SK-N-SH treated with all-trans-retinoic acid at 6 μM for 48 hours (cell line): ENCODE data around the gene MAGEB3.
"Not testable (repeated sequence)": the region's sequence is repeated elsewhere in the genome, so short reads cannot be mapped to it uniquely, and the experiment has no call there.

Experiments
- ATAC-seq: fragments of 200-7000 bp; cut with Tn5 transposase; 3 replicates; pipeline ENCODE4 v1.9.1; 2020; ENCODE audit warnings: mild to moderate bottlenecking, moderate library complexity
- ARNTL ChIP-seq: fragments of 450-650 bp; formaldehyde crosslinking; IDR thresholded peaks from 2 replicates; pipeline ENCODE4 v1.5.0; 2020; ENCODE audit warnings: low read depth, mild to moderate bottlenecking, moderate library complexity, borderline replicate concordance
- CSDC2 ChIP-seq: fragments of 250-450 bp; sonication (Bioruptor Pico); IDR thresholded peaks from 2 replicates; pipeline ENCODE4 v1.5.0; 2020; ENCODE audit warnings: mild to moderate bottlenecking, moderate library complexity
- ESRRG ChIP-seq: fragments of 250-450 bp; sonication (Bioruptor Pico); IDR thresholded peaks from 2 replicates; pipeline ENCODE4 v1.6.1; 2021; ENCODE audit warnings: mild to moderate bottlenecking
- GLIS3 ChIP-seq: fragments of 250-450 bp; sonication (Bioruptor Pico); IDR thresholded peaks from 2 replicates; pipeline ENCODE4 v1.5.0; 2020; ENCODE audit warnings: mild to moderate bottlenecking, moderate library complexity
- OSR1 ChIP-seq: fragments of 250-450 bp; sonication (Bioruptor Pico); IDR thresholded peaks from 2 replicates; pipeline ENCODE4 v1.8.0; 2022; ENCODE audit warnings: moderate library complexity, mild to moderate bottlenecking, inconsistent platforms
- RARB ChIP-seq: fragments of 250-450 bp; sonication (Bioruptor Pico); IDR thresholded peaks from 2 replicates; pipeline ENCODE4 v1.8.0; 2021; ENCODE audit warnings: mild to moderate bottlenecking, moderate library complexity
- SNAI2 ChIP-seq: fragments of 250-450 bp; sonication (Bioruptor Pico); IDR thresholded peaks from 2 replicates; pipeline ENCODE4 v1.5.0; 2020; ENCODE audit warnings: mild to moderate bottlenecking, moderate library complexity
- TCF4 ChIP-seq: fragments of 250-450 bp; sonication (Bioruptor Pico); IDR thresholded peaks from 2 replicates; pipeline ENCODE4 v1.8.0; 2021; ENCODE audit warnings: mild to moderate bottlenecking, moderate library complexity, borderline replicate concordance
- TOX ChIP-seq: fragments of 250-450 bp; sonication (Bioruptor Pico); IDR thresholded peaks from 2 replicates; pipeline ENCODE4 v1.8.0; 2021; ENCODE audit warnings: mild to moderate bottlenecking, moderate library complexity, borderline replicate concordance
- ZC3H10 ChIP-seq: fragments of 250-450 bp; sonication (Bioruptor Pico); IDR thresholded peaks from 2 replicates; pipeline ENCODE4 v1.5.1; 2021; ENCODE audit warnings: mild to moderate bottlenecking, moderate library complexity
- ZFP3 ChIP-seq: fragments of 250-450 bp; sonication (Bioruptor Pico); IDR thresholded peaks from 2 replicates; pipeline ENCODE4 v1.5.0; 2020; ENCODE audit warnings: mild to moderate bottlenecking, moderate library complexity
- ZFP30 ChIP-seq: fragments of 450-650 bp; formaldehyde crosslinking; IDR thresholded peaks from 2 replicates; pipeline ENCODE4 v1.5.0; 2022; ENCODE audit warnings: mild to moderate bottlenecking, moderate library complexity
- ZNF565 ChIP-seq: fragments of 450-650 bp; formaldehyde crosslinking; conservative IDR thresholded peaks from 2 replicates; pipeline ENCODE4 v1.5.0; 2020; ENCODE audit warnings: low read depth, mild to moderate bottlenecking, moderate library complexity
- ZNF70 ChIP-seq: fragments of 450-650 bp; formaldehyde crosslinking; IDR thresholded peaks from 2 replicates; pipeline ENCODE4 v1.5.0; 2020; ENCODE audit warnings: mild to moderate bottlenecking, moderate library complexity
- ZNF8 ChIP-seq: fragments of 450-650 bp; formaldehyde crosslinking; IDR thresholded peaks from 2 replicates; pipeline ENCODE4 v1.5.0; 2020; ENCODE audit warnings: mild to moderate bottlenecking, moderate library complexity
- TF ChIP-seq, protein P1 (sequence below): fragments of 250-450 bp; sonication (Bioruptor Pico); IDR thresholded peaks from 2 replicates; pipeline ENCODE4 v1.5.0; 2020; ENCODE audit warnings: mild to moderate bottlenecking, moderate library complexity
- TF ChIP-seq, protein P2 (sequence below): fragments of 250-450 bp; sonication (Bioruptor Pico); IDR thresholded peaks from 2 replicates; pipeline ENCODE4 v1.5.1; 2020; ENCODE audit warnings: low read depth, mild to moderate bottlenecking, moderate library complexity
- TF ChIP-seq, protein P3 (sequence below): fragments of 250-450 bp; sonication (Bioruptor Pico); IDR thresholded peaks from 2 replicates; pipeline ENCODE4 v1.8.0; 2021; ENCODE audit warnings: low read depth, mild to moderate bottlenecking, moderate library complexity, borderline replicate concordance
- TF ChIP-seq, protein P4 (sequence below): fragments of 250-450 bp; sonication (Bioruptor Pico); IDR thresholded peaks from 2 replicates; pipeline ENCODE4 v1.8.0; 2020; ENCODE audit warnings: mild to moderate bottlenecking, moderate library complexity, borderline replicate concordance

The MAGEB3 gene

DNA sequence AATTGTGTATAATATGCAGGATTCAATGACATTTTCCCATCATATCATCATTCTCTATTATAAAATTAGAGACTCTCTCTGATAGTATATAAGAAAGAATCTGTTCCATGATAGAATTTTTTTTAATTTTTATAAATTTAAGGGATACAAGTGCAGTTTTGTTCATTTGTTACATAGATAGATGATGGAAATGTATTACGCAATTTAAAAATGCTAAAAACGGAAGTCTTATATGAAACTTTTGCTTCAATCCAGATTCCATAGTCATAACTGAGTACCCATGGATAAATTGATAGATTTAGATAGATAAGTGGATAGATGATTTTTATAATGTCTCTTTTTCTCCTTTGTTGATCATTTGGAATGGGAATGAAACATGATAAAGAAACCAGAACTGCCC, 40.0 kb upstream of the MAGEB3 start (continued):
- TF ChIP-seq, protein P1, sequence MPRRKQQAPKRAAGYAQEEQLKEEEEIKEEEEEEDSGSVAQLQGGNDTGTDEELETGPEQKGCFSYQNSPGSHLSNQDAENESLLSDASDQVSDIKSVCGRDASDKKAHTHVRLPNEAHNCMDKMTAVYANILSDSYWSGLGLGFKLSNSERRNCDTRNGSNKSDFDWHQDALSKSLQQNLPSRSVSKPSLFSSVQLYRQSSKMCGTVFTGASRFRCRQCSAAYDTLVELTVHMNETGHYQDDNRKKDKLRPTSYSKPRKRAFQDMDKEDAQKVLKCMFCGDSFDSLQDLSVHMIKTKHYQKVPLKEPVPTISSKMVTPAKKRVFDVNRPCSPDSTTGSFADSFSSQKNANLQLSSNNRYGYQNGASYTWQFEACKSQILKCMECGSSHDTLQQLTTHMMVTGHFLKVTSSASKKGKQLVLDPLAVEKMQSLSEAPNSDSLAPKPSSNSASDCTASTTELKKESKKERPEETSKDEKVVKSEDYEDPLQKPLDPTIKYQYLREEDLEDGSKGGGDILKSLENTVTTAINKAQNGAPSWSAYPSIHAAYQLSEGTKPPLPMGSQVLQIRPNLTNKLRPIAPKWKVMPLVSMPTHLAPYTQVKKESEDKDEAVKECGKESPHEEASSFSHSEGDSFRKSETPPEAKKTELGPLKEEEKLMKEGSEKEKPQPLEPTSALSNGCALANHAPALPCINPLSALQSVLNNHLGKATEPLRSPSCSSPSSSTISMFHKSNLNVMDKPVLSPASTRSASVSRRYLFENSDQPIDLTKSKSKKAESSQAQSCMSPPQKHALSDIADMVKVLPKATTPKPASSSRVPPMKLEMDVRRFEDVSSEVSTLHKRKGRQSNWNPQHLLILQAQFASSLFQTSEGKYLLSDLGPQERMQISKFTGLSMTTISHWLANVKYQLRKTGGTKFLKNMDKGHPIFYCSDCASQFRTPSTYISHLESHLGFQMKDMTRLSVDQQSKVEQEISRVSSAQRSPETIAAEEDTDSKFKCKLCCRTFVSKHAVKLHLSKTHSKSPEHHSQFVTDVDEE (CRISPR knock-in tag) = no peak
- TF ChIP-seq ZNF70 (no peak), RARB (no peak)
- TF ChIP-seq, protein P2, sequence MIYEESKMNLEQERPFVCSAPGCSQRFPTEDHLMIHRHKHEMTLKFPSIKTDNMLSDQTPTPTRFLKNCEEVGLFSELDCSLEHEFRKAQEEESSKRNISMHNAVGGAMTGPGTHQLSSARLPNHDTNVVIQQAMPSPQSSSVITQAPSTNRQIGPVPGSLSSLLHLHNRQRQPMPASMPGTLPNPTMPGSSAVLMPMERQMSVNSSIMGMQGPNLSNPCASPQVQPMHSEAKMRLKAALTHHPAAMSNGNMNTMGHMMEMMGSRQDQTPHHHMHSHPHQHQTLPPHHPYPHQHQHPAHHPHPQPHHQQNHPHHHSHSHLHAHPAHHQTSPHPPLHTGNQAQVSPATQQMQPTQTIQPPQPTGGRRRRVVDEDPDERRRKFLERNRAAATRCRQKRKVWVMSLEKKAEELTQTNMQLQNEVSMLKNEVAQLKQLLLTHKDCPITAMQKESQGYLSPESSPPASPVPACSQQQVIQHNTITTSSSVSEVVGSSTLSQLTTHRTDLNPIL (CRISPR knock-in tag) = no peak

DNA sequence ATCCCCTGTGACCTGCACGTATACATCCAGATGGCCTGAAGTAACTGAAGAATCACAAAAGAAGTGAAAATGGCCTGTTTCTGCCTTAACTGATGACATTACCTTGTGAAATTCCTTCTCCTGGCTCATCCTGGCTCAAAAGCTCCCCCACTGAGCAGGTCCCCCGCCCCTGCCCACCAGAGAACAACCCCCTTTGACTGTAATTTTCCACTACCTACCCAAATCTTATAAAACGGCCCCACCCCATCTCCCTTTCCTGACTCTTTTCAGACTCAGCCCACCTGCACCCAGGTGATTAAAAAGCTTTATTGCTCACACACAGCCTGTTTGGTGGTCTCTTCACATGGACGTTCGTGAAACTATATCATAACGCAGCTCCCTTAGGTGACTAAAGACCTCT, 36.5 kb upstream of the MAGEB3 start:
- not testable (repeated sequence) for ATAC-seq

DNA sequence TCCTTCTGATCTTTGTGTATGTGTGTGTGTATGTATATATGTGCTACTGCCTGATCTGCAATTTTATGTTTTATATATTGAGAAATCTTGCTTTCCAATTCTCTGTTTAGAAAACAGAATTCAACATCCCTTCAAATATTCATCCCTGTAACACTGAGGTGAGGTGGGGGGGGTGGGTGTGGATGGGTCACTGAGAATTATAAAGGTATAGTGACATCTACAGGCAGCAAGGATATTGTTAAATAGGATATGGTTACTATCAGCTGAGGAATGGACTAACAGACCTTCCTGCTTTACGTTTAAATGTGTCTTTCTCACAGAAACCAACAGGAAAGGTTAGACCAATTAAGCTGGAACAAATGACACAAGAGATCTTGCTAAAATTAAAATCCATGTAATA, 34.1 kb upstream of the MAGEB3 start:
- peak; percentile 89 for ATAC-seq
- TF ChIP-seq, protein P3, sequence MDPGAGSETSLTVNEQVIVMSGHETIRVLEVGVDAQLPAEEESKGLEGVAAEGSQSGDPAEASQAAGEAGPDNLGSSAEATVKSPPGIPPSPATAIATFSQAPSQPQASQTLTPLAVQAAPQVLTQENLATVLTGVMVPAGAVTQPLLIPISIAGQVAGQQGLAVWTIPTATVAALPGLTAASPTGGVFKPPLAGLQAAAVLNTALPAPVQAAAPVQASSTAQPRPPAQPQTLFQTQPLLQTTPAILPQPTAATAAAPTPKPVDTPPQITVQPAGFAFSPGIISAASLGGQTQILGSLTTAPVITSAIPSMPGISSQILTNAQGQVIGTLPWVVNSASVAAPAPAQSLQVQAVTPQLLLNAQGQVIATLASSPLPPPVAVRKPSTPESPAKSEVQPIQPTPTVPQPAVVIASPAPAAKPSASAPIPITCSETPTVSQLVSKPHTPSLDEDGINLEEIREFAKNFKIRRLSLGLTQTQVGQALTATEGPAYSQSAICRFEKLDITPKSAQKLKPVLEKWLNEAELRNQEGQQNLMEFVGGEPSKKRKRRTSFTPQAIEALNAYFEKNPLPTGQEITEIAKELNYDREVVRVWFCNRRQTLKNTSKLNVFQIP = no peak
- TF ChIP-seq ZNF565 (CRISPR knock-in tag) (no peak), ZNF8 (no peak), ZFP3 (CRISPR knock-in tag) (no peak), OSR1 (CRISPR knock-in tag) (no peak), ZC3H10 (no peak), TCF4 (CRISPR knock-in tag) (no peak), ZNF70 (no peak)
- TF ChIP-seq, protein P2 (CRISPR knock-in tag) = no peak
- TF ChIP-seq, protein P4, sequence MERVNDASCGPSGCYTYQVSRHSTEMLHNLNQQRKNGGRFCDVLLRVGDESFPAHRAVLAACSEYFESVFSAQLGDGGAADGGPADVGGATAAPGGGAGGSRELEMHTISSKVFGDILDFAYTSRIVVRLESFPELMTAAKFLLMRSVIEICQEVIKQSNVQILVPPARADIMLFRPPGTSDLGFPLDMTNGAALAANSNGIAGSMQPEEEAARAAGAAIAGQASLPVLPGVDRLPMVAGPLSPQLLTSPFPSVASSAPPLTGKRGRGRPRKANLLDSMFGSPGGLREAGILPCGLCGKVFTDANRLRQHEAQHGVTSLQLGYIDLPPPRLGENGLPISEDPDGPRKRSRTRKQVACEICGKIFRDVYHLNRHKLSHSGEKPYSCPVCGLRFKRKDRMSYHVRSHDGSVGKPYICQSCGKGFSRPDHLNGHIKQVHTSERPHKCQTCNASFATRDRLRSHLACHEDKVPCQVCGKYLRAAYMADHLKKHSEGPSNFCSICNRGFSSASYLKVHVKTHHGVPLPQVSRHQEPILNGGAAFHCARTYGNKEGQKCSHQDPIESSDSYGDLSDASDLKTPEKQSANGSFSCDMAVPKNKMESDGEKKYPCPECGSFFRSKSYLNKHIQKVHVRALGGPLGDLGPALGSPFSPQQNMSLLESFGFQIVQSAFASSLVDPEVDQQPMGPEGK (CRISPR knock-in tag) = no peak

DNA sequence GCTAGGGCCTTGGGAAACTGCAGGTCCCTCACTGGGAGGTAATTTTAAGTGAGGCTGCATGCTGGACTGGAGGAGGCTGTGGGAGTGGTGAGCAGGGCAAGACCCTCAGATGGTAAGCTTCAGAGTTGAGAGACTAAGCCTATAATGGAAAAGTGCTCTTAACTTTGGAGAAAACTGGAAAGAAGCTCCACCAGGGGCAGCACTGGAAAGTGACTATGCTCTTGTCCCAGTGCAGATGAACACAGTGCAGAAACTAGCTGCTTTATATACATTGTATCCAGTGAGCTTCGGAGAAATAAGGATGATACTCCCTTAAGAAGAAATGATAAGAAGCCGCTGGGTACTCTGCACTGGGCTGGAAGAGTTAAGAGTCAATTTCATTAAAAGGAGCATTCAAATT, 18.3 kb upstream of the MAGEB3 start:
- ATAC-seq = peak; percentile 60; the same call in 1 of the 3 replicates
- TF ChIP-seq ZNF565 (CRISPR knock-in tag) = no peak
- TF ChIP-seq, protein P3 = no peak
- TF ChIP-seq ARNTL = no peak
- TF ChIP-seq CSDC2 (CRISPR knock-in tag) = no peak
- TF ChIP-seq ZNF8 = no peak
- TF ChIP-seq ZFP30 (CRISPR knock-in tag) = no peak
- no peak for TF ChIP-seq OSR1 (CRISPR knock-in tag)
- TF ChIP-seq, protein P4 (CRISPR knock-in tag) = no peak
- no peak for TF ChIP-seq SNAI2 (CRISPR knock-in tag)
- TF ChIP-seq TOX (CRISPR knock-in tag) = no peak
- TF ChIP-seq ZFP3 (CRISPR knock-in tag) = no peak
- TF ChIP-seq RARB = no peak
- TF ChIP-seq, protein P2 (CRISPR knock-in tag) = no peak
- no peak for TF ChIP-seq ZC3H10
- TF ChIP-seq GLIS3 (CRISPR knock-in tag) = no peak
- TF ChIP-seq ESRRG = no peak
